K562 (cell line): ENCODE measurements around the gene KTI12. TPM values are rescaled to one million over a fixed set of nuclear protein-coding genes. Genes with fewer than 3 reads are reported as not detected.

Source experiments
- ATF7 ChIP-seq: fragments of 450-650 bp; IDR thresholded peaks from 2 replicates; pipeline ENCODE4 v1.7.1; 2014; ENCODE audit warnings: mild to moderate bottlenecking, moderate library complexity
- E2F6 ChIP-seq, 2 experiments: IDR thresholded peaks; 2 replicates each; pipeline ENCODE4 v1.6.1; 2011; ENCODE audit warnings: borderline replicate concordance in 1 of 2, control low read depth in 1 of 2, low read depth in 1 of 2, low read length in 1 of 2, mild to moderate bottlenecking in 1 of 2, mixed read lengths in 1 of 2, moderate library complexity in 1 of 2; ENCODE audit not compliant: insufficient read depth in 1 of 2, insufficient read length in 1 of 2, poor library complexity in 1 of 2, severe bottlenecking in 1 of 2; ENCODE audit errors: extremely low read depth in 1 of 2
- ETV5 ChIP-seq: sonication (generic); formaldehyde crosslinking; IDR thresholded peaks from 2 replicates; pipeline ENCODE4 v1.4.0; 2020; ENCODE audit warnings: low read depth, mild to moderate bottlenecking, missing genetic modification reagents
- KDM1A ChIP-seq, 2 experiments: fragments of 450-650 bp; IDR thresholded peaks; 2 replicates each; pipeline ENCODE4 v1.6.1; 2016; ENCODE audit warnings: mild to moderate bottlenecking in 2 of 2
- KDM2B ChIP-seq: fragments of 250-450 bp; sonication (Bioruptor Pico); IDR thresholded peaks from 2 replicates; pipeline ENCODE4 v1.8.0; 2021; ENCODE audit warnings: mild to moderate bottlenecking, moderate library complexity
- MBD2 ChIP-seq: sonication (generic); IDR thresholded peaks from 2 replicates; pipeline ENCODE4 v1.6.1; 2016; ENCODE audit warnings: low read depth, borderline replicate concordance
- NFE2L1 ChIP-seq: fragments of 450-650 bp; IDR thresholded peaks from 2 replicates; pipeline ENCODE4 v1.6.1; 2016; ENCODE audit warnings: missing genetic modification characterization, low read depth, mild to moderate bottlenecking, missing compliant biosample characterization, moderate library complexity, borderline replicate concordance
- PATZ1 ChIP-seq: fragments of 250-450 bp; sonication (Bioruptor Pico); IDR thresholded peaks from 2 replicates; pipeline ENCODE4 v1.5.0; 2020; ENCODE audit warnings: mild to moderate bottlenecking, borderline replicate concordance
- SAFB2 ChIP-seq: fragments of 200-400 bp; formaldehyde crosslinking; IDR thresholded peaks from 2 replicates; pipeline ENCODE4 v1.6.1; 2018; ENCODE audit warnings: borderline replicate concordance, low read length, low read depth, moderate library complexity; ENCODE audit not compliant: severe bottlenecking
- SMC3 ChIP-seq: conservative IDR thresholded peaks from 2 replicates; pipeline ENCODE4 v1.6.1; 2011; ENCODE audit warnings: low read depth, low read length, improper control_type of control experiment; ENCODE audit not compliant: insufficient read depth
- SRSF1 ChIP-seq: fragments of 200-400 bp; formaldehyde crosslinking; IDR thresholded peaks from 2 replicates; pipeline ENCODE4 v1.6.1; 2017; ENCODE audit warnings: mild to moderate bottlenecking, low read depth, low read length, moderate library complexity
- TAF1 ChIP-seq: IDR thresholded peaks from 2 replicates; pipeline ENCODE4 v1.6.1; 2011; ENCODE audit warnings: mild to moderate bottlenecking, low read length, moderate library complexity; ENCODE audit not compliant: insufficient read depth, control insufficient read depth, severe bottlenecking; ENCODE audit errors: extremely low read depth
- U2AF1 ChIP-seq: fragments of 200-400 bp; formaldehyde crosslinking; optimal IDR thresholded peaks from 2 replicates; pipeline ENCODE3; 2017; ENCODE audit warnings: mild to moderate bottlenecking, low read depth, low read length, moderate library complexity
- ZBTB43 ChIP-seq: sonication (generic); formaldehyde crosslinking; IDR thresholded peaks from 2 replicates; pipeline ENCODE4 v1.8.0; 2023; ENCODE audit warnings: mild to moderate bottlenecking, missing genetic modification reagents
- ZFPM2 ChIP-seq: fragments of 250-450 bp; sonication (Bioruptor Pico); IDR thresholded peaks from 2 replicates; pipeline ENCODE4 v1.5.1; 2022; ENCODE audit warnings: mild to moderate bottlenecking
- ZNF165 ChIP-seq: fragments of 250-450 bp; sonication (Bioruptor Pico); IDR thresholded peaks from 2 replicates; pipeline ENCODE4 v1.4.0; 2020; ENCODE audit warnings: borderline replicate concordance
- ZNF217 ChIP-seq: sonication (generic); formaldehyde crosslinking; IDR thresholded peaks from 2 replicates; pipeline ENCODE4 v1.8.0; 2022; ENCODE audit warnings: mild to moderate bottlenecking, missing genetic modification reagents
- ZNF384 ChIP-seq: IDR thresholded peaks from 2 replicates; pipeline ENCODE4 v1.6.1; 2012; ENCODE audit warnings: low read depth, low read length, improper control_type of control experiment
- ZNF77 ChIP-seq: fragments of 250-450 bp; sonication (Bioruptor Pico); IDR thresholded peaks from 2 replicates; pipeline ENCODE4 v1.5.0; 2020
- polyA plus RNA-seq, 8 experiments: library from polyadenylated mRNA; depleted of rRNA in 4 of 8; stranded (reverse) in 5 of 8; unstranded in 3 of 8; fragments of >200 nt; fragmentation: Nextera tagmentation in 2 of 8; fragmentation: Illumina TruSeq in 1 of 8; extraction: Ambion mirVana in 2 of 8; extraction: Trizol in 1 of 8; gene quantifications; 2 replicates each; pipeline versions ENCODE4 v1.2.1 to v1.2.3, GENCODE V29; 2011 to 2014; ENCODE audit warnings: inconsistent platforms in 1 of 8, missing spikeins in 1 of 8
- total RNA-seq, 7 experiments: library from RNA; depleted of rRNA in 6 of 7; stranded (reverse); fragments of >200 nt in 6 of 7; fragmentation: Illumina TruSeq in 2 of 7; extraction: Trizol in 2 of 7; gene quantifications; 2 replicates each; pipeline versions ENCODE4 v1.2.1 to v1.2.3, GENCODE V29; 2011 to 2021; ENCODE audit warnings: low replicate concordance in 1 of 7

KTI12 gene
- total and polyA plus RNA-seq, 9 of the 15 experiments (the other 6 are each of a cell fraction or from before 2014, with no cell fraction given), result 3.1 to 22.8 (median 11.6) TPM

GRCh38 chr1:52054496-52055065 is 21.0 kb upstream of the KTI12 start (continued):
- no peak for TF ChIP-seq E2F6 (IDR thresholded peaks at IDR 0.05; ENCODE audit: borderline replicate concordance in 1 of 2, extremely low read depth in 1 of 2, insufficient read depth in 1 of 2, insufficient read length in 1 of 2, low read depth in 1 of 2, low read length in 1 of 2, poor library complexity in 1 of 2, severe bottlenecking in 1 of 2)
- no peak for TF ChIP-seq ZNF165 (CRISPR knock-in tag)
- TF ChIP-seq ZNF384, result no peak
- TF ChIP-seq SAFB2, result no peak
- no peak; the same call in 1 of the 2 replicates for TF ChIP-seq MBD2
- peak; percentile 79 to 84; a peak in 3 of 4 replicates for TF ChIP-seq KDM1A (IDR thresholded peaks at IDR 0.05)
- TF ChIP-seq KDM2B, result no peak
- no peak for TF ChIP-seq ZNF217
- no peak for TF ChIP-seq SRSF1
- no peak for TF ChIP-seq ZBTB43 (CRISPR knock-in tag)
- TF ChIP-seq ZNF77 (CRISPR knock-in tag), result no peak
- TF ChIP-seq TAF1, result no peak
- no peak for TF ChIP-seq ZFPM2
- TF ChIP-seq SMC3, result no peak
- TF ChIP-seq ATF7, result no peak
- TF ChIP-seq ETV5 (CRISPR knock-in tag), result no peak
- no peak for TF ChIP-seq PATZ1 (CRISPR knock-in tag)
- no peak for TF ChIP-seq NFE2L1 (tag)
- no peak for TF ChIP-seq U2AF1
